Panc1 (cell line): ENCODE results near the gene TOP2A.
A peak's percentile ranks its signal among the peaks of the same experiment; 100 is the strongest.

Source experiments
- CTCF ChIP-seq: fragments of 450-650 bp; IDR thresholded peaks from 2 replicates; pipeline ENCODE4 v1.5.1; 2017; ENCODE audit warnings: mild to moderate bottlenecking
- POLR2AphosphoS5 ChIP-seq: IDR thresholded peaks from 2 replicates; pipeline ENCODE4 v1.6.1; 2012; ENCODE audit warnings: mild to moderate bottlenecking, low read depth, low read length, moderate library complexity
- SIN3A ChIP-seq: IDR thresholded peaks from 2 replicates; pipeline ENCODE4 v1.6.1; 2012; ENCODE audit warnings: low read depth, mild to moderate bottlenecking, low read length, moderate library complexity, borderline replicate concordance; ENCODE audit not compliant: insufficient read depth
- TCF7L2 ChIP-seq: IDR thresholded peaks from 2 replicates; pipeline ENCODE4 v1.6.1; 2011; ENCODE audit warnings: mild to moderate bottlenecking, low read depth, low read length, inconsistent platforms
- TF ChIP-seq, protein P1 (sequence below), 2 experiments: IDR thresholded peaks; 2 replicates each; pipeline ENCODE4 v1.6.1; 2011 to 2012; ENCODE audit warnings: low read depth in 2 of 2, control low read depth in 1 of 2, low read length in 1 of 2, mild to moderate bottlenecking in 1 of 2, moderate library complexity in 1 of 2; ENCODE audit not compliant: insufficient read depth in 1 of 2

- no peak for TF ChIP-seq CTCF
- TF ChIP-seq SIN3A = peak; percentile 97
- TF ChIP-seq, protein P1, sequence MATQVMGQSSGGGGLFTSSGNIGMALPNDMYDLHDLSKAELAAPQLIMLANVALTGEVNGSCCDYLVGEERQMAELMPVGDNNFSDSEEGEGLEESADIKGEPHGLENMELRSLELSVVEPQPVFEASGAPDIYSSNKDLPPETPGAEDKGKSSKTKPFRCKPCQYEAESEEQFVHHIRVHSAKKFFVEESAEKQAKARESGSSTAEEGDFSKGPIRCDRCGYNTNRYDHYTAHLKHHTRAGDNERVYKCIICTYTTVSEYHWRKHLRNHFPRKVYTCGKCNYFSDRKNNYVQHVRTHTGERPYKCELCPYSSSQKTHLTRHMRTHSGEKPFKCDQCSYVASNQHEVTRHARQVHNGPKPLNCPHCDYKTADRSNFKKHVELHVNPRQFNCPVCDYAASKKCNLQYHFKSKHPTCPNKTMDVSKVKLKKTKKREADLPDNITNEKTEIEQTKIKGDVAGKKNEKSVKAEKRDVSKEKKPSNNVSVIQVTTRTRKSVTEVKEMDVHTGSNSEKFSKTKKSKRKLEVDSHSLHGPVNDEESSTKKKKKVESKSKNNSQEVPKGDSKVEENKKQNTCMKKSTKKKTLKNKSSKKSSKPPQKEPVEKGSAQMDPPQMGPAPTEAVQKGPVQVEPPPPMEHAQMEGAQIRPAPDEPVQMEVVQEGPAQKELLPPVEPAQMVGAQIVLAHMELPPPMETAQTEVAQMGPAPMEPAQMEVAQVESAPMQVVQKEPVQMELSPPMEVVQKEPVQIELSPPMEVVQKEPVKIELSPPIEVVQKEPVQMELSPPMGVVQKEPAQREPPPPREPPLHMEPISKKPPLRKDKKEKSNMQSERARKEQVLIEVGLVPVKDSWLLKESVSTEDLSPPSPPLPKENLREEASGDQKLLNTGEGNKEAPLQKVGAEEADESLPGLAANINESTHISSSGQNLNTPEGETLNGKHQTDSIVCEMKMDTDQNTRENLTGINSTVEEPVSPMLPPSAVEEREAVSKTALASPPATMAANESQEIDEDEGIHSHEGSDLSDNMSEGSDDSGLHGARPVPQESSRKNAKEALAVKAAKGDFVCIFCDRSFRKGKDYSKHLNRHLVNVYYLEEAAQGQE (IDR thresholded peaks at IDR 0.05; ENCODE audit: insufficient read depth in 1 of 2, low read depth in 2 of 2, low read length in 1 of 2) = no peak
- peak; percentile 94 for TF ChIP-seq POLR2AphosphoS5
- TF ChIP-seq TCF7L2 = 0 out of 2 replicates have a peak, but pooled peaks have one; percentile 44
These were observed at the start of gene TOP2A for GRCh38 chr17:40417609-40418427.
